Stimulated activated CD4-positive, alpha-beta T cell treated with anti-CD3 and anti-CD28 coated beads, TNF-alpha, amount 100 ng/mL, for 4 hours (primary cell): Measurements from ENCODE around the gene ARHGAP23.
"Not testable (repeated sequence)": the region's sequence is repeated elsewhere in the genome, so short reads cannot be mapped to it uniquely, and the experiment has no call there.

Experiments
- DNase-seq, 3 experiments: peaks; one replicate each; pipeline ENCODE4 v3.0.0-alpha.2; 2020; ENCODE audit warnings: low read depth in 3 of 3

ARHGAP23 gene

DNA sequence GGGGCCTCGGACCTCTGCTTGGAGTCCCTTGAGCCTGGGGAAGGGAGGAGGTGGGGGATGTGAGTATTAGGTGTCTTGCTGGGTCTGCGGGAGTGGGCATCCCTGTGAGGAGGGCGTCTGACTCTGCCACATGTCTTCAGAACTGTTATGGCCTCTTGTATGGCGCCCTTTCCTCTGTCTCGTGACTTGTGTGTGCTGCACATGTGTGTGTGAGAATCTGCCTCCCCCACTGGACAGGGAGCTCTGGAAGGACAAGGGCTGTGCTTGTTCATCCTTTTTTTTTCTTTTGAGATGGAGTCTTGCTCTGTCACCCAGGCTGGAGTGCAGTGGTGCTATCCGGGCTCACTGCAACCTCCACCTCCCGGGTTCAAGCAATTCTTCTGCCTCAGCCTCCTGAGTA, 33.4 kb downstream of the ARHGAP23 start:
- no peak for DNase-seq

GRCh38 chr17:38463451-38463858, 35.2 kb downstream of the ARHGAP23 start:
- DNase-seq: no peak

GRCh38 chr17:38464251-38464722, 36.0 kb downstream of the ARHGAP23 start:
- no peak for DNase-seq

GRCh38 chr17:38464723-38465390, 36.6 kb downstream of the ARHGAP23 start:
- no peak for DNase-seq

DNA sequence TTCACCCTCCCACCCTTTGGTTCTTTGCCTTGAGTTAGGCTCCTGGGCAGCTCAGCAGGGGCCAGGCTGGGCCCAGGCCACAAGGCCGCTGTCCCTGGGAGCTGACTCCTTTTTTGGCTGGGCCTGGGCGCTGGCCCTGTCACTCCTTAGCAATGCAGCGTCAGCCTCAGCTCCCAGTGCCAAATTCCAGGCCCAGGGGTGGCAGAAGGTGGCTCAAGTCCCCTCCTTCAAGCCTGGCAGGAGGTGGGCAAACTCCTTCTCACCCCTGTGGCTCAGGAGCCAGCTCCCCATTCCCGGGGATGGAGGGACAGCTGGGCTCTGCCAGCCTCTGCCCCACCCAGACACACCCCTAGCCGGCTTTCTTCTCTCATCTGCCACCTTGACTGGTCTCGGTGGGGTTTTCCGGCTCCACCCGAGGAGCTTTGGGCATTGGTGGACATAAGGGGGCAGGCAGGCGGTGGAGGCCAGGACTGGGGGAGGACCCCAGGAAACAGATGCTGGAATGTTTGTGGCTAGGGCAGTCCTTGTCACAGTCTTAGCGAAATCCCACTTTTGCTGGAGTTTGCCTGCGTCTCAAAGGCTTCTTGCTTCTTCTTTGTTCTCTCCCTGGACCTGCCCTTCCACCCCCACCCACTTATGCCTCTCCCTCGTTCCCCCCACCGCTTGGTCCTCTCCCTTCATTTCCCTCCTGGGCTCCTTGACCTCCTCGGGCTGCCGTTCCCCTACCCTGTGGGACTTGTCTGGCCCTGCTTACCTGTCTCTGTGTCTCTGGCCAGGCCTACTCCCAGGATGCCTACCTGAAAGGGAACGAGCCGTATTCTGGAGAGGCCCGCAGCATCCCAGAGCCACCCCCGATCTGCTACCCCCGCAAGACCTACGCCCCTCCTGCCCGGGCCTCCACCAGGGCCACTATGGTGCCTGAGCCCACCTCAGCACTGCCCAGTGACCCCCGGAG, 37.4 kb downstream of the ARHGAP23 start:
- DNase-seq: no peak

GRCh38 chr17:38466346-38467315, 38.4 kb downstream of the ARHGAP23 start:
- DNase-seq: no peak

- DNase-seq: no peak
These were observed 39.2 kb downstream of the ARHGAP23 start for GRCh38 chr17:38467491-38467890.

DNA sequence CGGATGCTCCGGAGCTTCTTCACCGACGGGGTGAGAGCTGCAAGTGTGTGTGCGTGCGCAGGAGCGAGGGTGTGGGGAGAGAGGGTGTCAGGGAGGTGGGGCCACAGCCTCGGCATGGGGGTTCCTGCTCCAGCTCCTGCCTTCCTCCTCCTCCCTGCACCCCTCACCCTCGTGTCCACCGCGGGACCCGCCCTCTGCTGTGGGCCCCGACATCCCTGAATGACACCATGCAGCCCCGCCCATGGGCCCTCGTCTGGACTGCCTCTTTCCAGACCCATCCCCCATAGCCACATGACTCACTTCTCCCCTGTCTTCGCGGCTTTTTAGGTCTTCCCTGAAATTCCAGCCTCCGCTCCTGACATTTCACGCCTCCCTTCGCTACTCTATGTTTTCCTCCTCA, 41.6 kb downstream of the ARHGAP23 start:
- no peak for DNase-seq

DNA sequence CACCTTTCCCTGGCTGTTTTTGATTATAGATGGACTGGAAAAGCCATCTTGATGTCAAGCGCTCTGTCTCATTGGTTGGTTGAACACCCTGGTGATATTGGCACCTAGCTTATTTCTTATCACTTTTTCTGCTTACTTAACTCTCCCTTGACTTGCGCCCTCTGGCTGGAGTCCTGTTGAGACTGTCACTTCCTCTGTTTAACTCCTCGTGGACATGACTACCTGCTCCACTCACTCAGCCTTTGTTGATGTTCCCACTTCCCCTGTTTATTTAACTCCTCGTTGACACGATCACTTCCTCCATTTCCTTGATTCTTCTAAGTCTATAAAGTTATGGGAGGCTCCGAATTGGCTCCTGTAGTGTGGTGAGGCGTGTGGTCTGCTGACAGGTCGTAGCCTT, 43.0 kb downstream of the ARHGAP23 start:
- not testable (repeated sequence) for DNase-seq

GRCh38 chr17:38474666-38475065, 46.4 kb downstream of the ARHGAP23 start:
- DNase-seq: not testable (repeated sequence)

DNA sequence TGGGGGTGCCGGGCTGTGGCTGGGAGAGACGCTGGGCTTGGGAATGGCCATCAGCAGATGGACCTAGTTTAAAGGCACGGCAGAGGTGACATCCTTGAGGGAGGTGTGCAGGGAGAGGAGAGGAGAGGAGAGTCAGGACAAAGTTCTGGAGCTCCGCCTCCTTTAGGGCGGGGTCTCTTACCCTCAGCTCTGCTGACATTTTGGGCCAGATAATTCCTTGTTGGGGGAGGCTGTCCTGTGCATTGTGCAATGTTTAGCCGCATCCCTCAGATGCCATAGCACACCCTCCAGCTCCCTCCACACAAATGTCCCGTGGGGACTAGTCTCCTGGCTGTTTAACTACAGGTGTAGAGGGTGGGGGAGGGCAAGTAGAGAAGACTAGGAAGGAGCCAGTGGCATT, 48.3 kb downstream of the ARHGAP23 start:
- DNase-seq: no peak

DNA sequence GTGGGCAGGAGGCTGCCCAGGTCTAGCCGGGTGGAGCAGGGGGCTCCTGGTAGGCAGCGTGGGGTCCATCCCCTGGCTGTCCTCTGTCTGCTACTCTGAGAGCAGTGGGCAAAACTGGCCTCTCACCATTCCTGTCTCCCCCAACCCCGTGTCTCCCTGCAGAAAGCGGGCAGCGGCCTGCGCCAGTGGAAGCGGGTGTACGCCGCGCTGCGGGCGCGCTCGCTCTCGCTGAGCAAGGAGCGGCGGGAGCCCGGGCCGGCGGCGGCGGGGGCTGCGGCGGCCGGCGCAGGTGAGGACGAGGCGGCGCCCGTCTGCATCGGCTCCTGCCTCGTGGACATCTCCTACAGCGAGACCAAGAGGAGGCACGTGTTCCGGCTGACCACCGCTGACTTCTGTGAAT, 49.2 kb downstream of the ARHGAP23 start:
- not testable (repeated sequence) for DNase-seq

DNA sequence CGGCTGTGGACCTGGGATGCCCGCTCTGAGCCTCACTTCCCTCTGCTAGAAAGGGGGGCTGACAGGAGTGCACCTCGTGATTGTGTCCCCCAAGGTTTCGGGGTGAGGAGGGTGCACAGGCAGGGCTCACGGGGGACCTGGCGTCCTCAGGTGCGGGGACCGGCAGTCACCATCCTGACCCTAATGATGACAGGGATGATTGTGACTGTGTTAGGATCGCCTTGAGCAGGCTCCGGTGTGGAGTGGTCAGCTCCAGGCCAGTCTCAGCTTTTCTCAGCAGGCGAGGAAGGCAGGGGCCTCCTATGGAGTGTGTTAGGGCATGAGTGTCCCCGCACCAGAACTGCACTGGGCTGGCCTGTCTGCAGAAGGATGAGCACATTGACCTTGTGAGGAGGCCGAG, 49.7 kb downstream of the ARHGAP23 start:
- not testable (repeated sequence) for DNase-seq

DNA sequence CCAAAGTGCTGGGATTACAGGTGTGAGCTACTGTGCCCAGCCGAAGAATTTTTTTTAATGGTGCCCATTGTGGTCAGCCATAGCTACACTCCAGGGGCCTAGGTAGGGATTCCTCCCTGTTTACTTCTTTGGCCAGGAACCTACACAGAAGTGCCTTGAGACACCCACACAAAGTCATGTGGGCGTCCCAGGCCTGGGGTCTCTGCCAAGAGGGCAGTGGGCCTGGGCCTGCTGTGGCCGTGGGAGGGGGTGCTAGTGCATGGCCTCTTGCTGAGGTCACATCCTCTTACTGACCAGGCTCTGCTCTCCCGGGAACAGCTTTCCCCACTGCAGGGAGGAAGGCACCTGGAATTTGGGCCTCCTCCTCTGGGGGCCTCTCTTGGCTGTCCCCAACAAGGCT, 50.4 kb downstream of the ARHGAP23 start:
- DNase-seq: not testable (repeated sequence)

DNA sequence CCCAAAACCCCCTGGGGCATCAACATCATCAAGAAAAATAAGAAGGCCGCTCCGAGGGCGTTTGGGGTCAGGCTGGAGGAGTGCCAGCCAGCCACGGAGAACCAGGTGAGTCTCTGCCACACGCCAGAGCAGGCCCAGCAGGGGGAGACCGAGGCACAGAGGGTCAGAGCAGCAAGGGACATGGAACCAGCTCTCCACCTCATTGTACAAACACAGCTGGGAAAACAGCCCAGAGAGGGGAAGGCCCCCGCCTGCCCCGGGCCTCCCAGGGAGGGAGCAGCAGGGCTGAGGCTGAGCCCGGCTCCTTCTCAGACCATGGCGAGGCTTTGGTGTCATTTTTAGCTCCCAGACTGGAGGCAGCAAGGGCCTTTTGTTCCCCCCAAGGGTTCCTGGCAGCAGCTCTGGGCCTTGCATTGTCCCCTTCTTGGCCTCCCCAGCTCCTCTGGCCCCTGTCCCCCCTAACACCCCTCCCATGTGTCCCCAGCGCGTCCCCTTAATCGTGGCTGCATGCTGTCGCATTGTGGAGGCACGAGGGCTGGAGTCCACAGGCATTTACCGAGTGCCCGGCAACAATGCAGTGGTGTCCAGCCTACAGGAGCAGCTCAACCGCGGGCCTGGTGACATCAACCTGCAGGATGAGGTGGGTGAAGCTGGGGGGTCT, 53.9 kb downstream of the ARHGAP23 start:
- DNase-seq: not testable (repeated sequence)

- not testable (repeated sequence) for DNase-seq
These were observed 54.4 kb downstream of the ARHGAP23 start for GRCh38 chr17:38482700-38483043.

DNA sequence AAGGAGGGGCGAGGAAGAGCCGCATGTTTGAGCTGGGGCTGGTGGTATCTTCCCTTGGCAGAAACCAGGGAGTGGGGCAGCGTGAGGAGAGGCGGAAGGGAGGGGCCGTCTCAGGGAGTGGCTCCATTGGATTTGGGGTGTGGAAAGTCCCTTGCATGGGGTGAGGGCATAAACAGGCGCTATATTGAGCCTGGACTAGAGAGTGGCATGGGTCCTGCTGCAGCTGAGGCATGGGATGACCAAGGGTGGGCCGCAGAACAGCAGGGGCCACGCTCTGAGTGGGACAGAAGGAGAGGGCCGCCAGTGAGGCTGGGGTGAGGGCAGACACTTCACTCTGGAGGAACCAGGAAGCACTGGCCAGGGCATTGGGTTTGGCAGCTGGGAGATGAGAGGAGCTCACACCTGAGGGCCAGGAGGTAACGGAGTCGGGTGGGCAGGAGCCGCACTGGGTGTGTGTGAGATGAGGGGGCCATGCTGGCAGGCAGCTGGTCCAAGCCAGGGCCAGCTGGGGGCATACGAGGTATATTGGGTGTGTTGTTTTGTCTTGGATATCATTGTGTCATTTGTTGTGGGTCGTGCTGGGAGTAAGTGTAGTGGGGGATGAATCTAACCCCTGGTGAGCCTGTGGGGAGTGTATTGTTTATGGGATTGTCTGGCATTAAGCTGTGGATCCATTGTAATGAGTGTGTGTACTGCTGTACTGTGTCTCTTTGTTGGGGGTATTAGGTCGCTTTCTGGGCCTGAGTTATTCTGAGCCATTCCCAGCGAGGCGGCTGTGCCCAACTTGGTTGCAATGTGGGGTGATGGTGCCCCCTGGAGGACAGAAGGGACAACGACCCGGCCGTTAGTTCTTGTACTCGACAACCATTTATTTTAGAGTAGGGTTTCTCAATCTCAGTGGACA, 56.2 kb downstream of the ARHGAP23 start:
- DNase-seq: peak; percentile 34 to 41 (median 36)

GRCh38 chr17:38485146-38485468, 56.8 kb downstream of the ARHGAP23 start:
- DNase-seq: no peak

- DNase-seq: peak in 1 of 3 experiments; percentile 12
These were observed 57.5 kb downstream of the ARHGAP23 start for GRCh38 chr17:38485681-38486298.

DNA sequence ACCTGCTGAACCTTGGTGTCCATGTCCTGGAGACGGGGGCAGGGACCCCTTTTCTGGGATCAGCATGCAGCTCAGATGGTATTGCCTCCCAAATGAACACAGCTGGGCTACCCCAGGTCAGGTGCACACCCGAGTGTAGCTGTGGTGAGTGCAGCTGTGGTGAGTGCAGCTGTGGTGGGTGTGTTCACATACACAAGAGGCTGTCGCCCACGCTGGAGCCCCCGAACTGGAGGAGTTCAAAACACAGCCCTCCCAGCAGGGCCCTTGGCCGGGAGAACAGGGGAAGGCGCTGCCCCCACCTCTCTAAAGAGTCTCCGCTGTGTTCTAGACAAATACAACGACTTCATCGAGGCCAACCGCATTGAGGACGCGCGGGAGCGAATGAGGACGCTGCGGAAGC, 61.5 kb downstream of the ARHGAP23 start:
- not testable (repeated sequence) for DNase-seq
